ENCODE results near the gene ADGRG6. TPM values are rescaled to one million over a fixed set of nuclear protein-coding genes. Genes with fewer than 3 reads are reported as not detected.

ADGRG6 gene
- total and polyA plus RNA-seq, 2 of the 8 experiments (the other 6 are each of a cell fraction or from before 2014, with no cell fraction given) = 1.1 to 6.2 TPM

- H3K27me3 ChIP-seq (replicated peaks in 1 of 4; ENCODE audit: control insufficient read depth in 3 of 4, extremely low read depth in 1 of 4, insufficient read depth in 3 of 4, low read length in 3 of 4) = no peaks in the 10 kb centered on the region
- H3K4me3 ChIP-seq (ENCODE audit: extremely low read depth in 1 of 4, insufficient read depth in 2 of 4, low read depth in 3 of 4, low read length in 4 of 4) = no peak overlapping the region
- H3K79me2 ChIP-seq (ENCODE audit: control insufficient read depth in 1 of 2, insufficient read depth in 2 of 2, low read length in 2 of 2) = no peaks in the 10 kb centered on the region
- no peak overlapping the region for H2BK5ac ChIP-seq (ENCODE audit: low read depth, low read length)
- H3K4me2 ChIP-seq (ENCODE audit: insufficient read depth in 1 of 2, low read depth in 2 of 2, low read length in 2 of 2) = no peak overlapping the region
- H3K9ac ChIP-seq (replicated peaks in 1 of 4; ENCODE audit: extremely low read depth in 1 of 4, low read depth in 3 of 4, low read length in 3 of 4) = no peak overlapping the region
- no peak overlapping the region for H3K27ac ChIP-seq (ENCODE audit: low read depth, low read length)
- no peak overlapping the region for H2BK12ac ChIP-seq (ENCODE audit: low read depth, low read length)
- WGBS, 2 experiments (ENCODE audit: extremely low coverage in 1 of 2, insufficient coverage in 1 of 2, insufficient read length in 1 of 2, insufficient replicate concordance in 2 of 2, low coverage in 1 of 2, low lambda C conversion rate in 2 of 2, missing lambda C conversion rate in 1 of 2) = 88% methylated on average over 2 of the region's 2 CpGs; no CpG with 5 or more reads in 1 of the 2 experiments
- H4K91ac ChIP-seq (replicated peaks; ENCODE audit: insufficient read length, low read length) = no peak overlapping the region
- H3K4me1 ChIP-seq (replicated peaks in 1 of 4; ENCODE audit: control insufficient read depth in 3 of 4, insufficient read depth in 4 of 4, low read length in 3 of 4) = no peaks in the 10 kb centered on the region
- H2BK120ac ChIP-seq (replicated peaks; ENCODE audit: low read depth, low read length) = no peak overlapping the region
- no peak for TF ChIP-seq SRF (IDR thresholded peaks at IDR 0.05; ENCODE audit: low read depth, low read length)
- no peak overlapping the region for H3K18ac ChIP-seq (ENCODE audit: extremely low read depth, low read length)
- H3K79me1 ChIP-seq (ENCODE audit: low read depth, low read length) = no peaks in the 10 kb centered on the region
- ChIA-PET POLR2A (ENCODE audit: partially characterized antibody) (no interaction called here), CTCF (ENCODE audit: partially characterized antibody) (interaction anchor here (0.7 to 0.9 kb wide), 2 partner anchors 10 to 381 kb away, joined by 3 to 4 read pairs; no protein-coding TSS in a partner anchor)
- no peak overlapping the region for H4K8ac ChIP-seq (ENCODE audit: extremely low read depth, insufficient read depth, low read length)
- H2AFZ ChIP-seq (ENCODE audit: low read length) = no peak overlapping the region
- H3K23ac ChIP-seq (ENCODE audit: insufficient read length) = no peak overlapping the region
- no peak overlapping the region for H3K4ac ChIP-seq (replicated peaks; ENCODE audit: insufficient read length, low read depth, low read length)
- no peak overlapping the region for H2AK5ac ChIP-seq (ENCODE audit: low read depth, low read length)
- H3K36me3 ChIP-seq (ENCODE audit: control insufficient read depth in 2 of 4, insufficient read depth in 4 of 4, low read length in 3 of 4) = no peaks in the 10 kb centered on the region
- no peak overlapping the region for H3K14ac ChIP-seq (ENCODE audit: insufficient read length)
- DNase-seq (ENCODE audit: low read depth in 1 of 2, low spot score in 2 of 2) (no peak), FAIRE-seq (no peak)
- H4K5ac ChIP-seq (ENCODE audit: insufficient read length, low read depth, low read length) = no peak overlapping the region
- no peaks in the 10 kb centered on the region for H4K20me1 ChIP-seq (replicated peaks in 1 of 2; ENCODE audit: control insufficient read depth in 1 of 2, insufficient read depth in 2 of 2, low read length in 2 of 2)
- no peaks in the 10 kb centered on the region for H3K23me2 ChIP-seq (ENCODE audit: low read depth, low read length)
- no peaks in the 10 kb centered on the region for H3K9me3 ChIP-seq (ENCODE audit: insufficient read depth in 2 of 2, low read depth in 1 of 2, low read length in 1 of 2)
- H2BK15ac ChIP-seq (ENCODE audit: low read length) = no peak overlapping the region
- H2BK20ac ChIP-seq (ENCODE audit: low read length) = no peak overlapping the region
- no peak overlapping the region for H3K56ac ChIP-seq (replicated peaks; ENCODE audit: insufficient read length, low read depth, low read length)
These were observed 11.5 kb downstream of the ADGRG6 start for GRCh38 chr6:142313284-142313683.

Data from H1 (cell line).